HEK293T (cell line): Measurements from ENCODE around the gene KIAA0408.

Experiments
- BHLHE40 ChIP-seq: fragments of 450-650 bp; IDR thresholded peaks from 2 replicates; pipeline ENCODE4 v1.6.1; 2016; ENCODE audit warnings: mild to moderate bottlenecking, moderate library complexity, borderline replicate concordance
- FOXA1 ChIP-seq: fragments of 450-650 bp; IDR thresholded peaks from 2 replicates; pipeline ENCODE4 v1.6.1; 2016; ENCODE audit warnings: mild to moderate bottlenecking
- HDGF ChIP-seq: fragments of 450-650 bp; IDR thresholded peaks from 2 replicates; pipeline ENCODE4 v1.6.1; 2017; ENCODE audit warnings: antibody characterized with exemption, borderline replicate concordance
- NFRKB ChIP-seq: fragments of 450-650 bp; IDR thresholded peaks from 2 replicates; pipeline ENCODE4 v1.6.1; 2016; ENCODE audit warnings: mild to moderate bottlenecking, moderate library complexity
- TARDBP ChIP-seq: fragments of 450-650 bp; IDR thresholded peaks from 2 replicates; pipeline ENCODE4 v1.6.1; 2016

GRCh38 chr6:127483399-127484055, 24.3 kb upstream of the KIAA0408 start:
- TF ChIP-seq NFRKB (no peak), FOXA1 (no peak), TARDBP (no peak), HDGF (no peak), BHLHE40 (no peak)
